Inferior parietal cortex (tissue), 1 donor: Measurements from ENCODE around the gene AKAP8L.
"Not testable (repeated sequence)": the region's sequence is repeated elsewhere in the genome, so short reads cannot be mapped to it uniquely, and the experiment has no call there.

Experiments
- DNase-seq: peaks from one replicate; pipeline ENCODE4 v3.0.0-alpha.2; 2016; ENCODE audit errors: extremely low spot score

The AKAP8L gene

DNA sequence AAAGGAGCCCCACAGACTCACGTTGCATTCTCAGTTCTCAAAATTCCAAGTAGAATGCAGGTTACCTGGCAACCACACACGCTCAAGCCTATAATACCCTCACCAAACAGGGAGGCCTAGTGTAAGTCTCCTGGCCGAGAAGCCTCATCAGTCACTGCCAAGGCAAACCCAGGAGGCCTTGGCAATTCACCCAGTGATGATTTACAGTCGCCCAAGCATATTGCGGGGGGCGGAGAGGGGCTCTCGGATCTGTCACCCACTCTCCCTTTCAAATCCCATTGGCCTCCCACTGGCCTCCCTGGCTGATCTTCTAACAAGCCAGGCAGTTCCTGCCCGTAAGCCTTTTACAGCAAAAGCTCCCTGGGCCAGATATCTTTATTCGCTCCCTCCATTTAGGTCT, 1.1 kb downstream of the AKAP8L start:
- no peak for DNase-seq

DNA sequence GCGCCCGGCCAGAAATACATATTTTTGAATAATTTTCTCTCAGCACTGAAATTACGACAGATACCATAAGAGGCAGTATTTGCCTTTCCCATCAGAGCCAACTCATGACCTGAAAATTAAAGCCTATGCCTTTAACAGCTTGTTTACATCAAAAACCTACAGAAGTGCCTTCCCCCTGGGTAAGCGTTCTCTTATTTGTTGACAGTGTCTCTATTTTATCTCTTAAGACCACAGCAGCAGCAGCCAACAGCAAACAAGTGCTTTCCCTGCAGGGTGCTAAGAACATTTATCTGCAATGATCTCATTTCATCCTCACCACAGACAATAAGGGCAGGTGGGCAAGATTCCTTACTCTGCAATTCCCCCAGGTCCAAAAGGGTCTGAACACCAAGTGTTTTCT, 6.0 kb downstream of the AKAP8L start:
- no peak for DNase-seq

DNA sequence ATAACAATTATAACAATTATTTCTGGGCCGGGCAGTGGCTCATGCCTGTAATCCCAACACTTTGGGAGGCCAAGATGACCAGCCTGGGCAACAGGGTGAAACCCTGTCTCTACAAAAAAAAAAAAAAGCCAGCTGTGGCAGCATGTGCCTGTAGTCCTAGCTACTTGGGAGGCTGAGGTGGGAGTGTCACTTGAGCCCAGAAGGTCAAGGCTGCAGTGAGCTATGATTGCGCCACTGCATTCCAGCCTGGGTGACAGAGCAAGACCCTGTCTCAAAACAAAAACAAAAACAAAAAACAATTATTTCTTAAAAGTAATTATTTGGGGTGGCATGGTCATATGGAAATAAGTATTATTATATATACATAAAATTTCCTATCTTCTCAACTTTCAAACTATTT, 7.4 kb downstream of the AKAP8L start:
- not testable (repeated sequence) for DNase-seq

DNA sequence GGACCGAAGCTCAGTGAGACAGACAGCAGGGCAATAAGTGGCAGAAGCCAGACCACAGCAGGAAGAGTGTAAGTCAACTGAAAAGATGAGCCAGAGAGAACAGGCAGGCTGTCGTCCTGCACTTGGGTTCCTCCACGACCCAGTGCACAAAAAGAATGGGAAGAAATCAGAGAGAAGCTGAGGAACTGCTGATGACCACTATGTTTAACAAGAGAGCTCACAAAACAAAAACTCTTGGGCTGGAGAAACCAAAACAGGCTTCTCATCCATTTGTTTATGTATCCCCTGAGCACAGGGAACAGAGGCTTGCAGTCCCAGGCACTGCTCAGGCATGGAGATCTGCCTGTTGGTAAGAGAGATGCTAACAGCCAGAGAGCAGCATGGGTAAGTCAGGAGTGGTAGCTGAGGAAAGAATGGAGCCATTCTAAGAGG, 14.0 kb downstream of the AKAP8L start:
- no peak for DNase-seq

DNA sequence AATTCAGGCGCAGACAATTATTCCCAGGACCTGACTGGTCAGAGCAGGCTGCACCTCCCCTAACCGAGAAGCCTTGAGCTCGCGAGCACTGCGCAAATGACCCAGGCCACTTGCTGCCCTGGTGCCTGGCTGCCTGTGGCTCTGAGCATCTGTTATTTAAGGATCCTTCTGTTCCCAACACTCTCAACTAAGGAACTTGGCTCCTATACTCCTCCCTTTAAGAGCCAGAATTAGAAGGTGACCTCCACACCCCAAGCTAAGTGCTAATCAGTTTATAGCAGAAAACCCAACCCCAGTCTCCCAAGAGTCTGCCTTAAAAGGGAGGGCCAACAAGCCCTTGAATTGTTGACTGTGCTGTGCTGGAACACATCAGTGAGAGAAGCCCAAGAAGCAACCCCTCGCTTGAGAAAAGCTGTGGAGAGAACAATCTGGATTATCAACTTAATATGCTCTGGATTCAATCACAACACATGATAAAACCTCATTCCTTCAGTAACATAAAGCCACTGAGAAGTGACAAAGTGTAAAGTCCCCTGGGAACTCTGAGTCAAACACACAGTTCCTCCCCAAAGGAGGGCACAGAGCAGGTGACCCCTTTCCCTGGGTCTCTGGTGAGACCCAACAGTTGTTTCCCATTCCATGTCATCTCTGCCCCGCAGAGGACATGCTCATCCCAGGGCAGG, 14.6 kb downstream of the AKAP8L start:
- DNase-seq, result no peak

DNA sequence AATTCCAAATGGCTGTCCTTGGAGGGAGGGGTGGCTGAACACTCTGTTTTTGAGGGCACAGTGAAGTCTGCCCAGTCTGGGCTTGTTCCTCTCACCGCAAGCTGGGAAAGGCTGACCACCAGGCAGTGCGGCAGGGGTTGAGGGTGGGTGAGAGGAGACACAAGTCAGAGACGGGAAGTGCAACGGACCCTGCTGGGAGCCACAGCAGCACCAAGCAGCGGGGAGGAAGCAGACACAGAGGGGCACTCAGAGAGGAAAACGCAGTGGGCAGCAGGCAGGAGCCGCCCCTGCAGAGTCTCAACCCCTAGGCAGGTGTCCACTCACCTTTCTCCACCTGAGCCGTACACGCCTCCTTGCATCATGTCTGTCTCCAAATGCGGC, 15.6 kb downstream of the AKAP8L start:
- no peak for DNase-seq

DNA sequence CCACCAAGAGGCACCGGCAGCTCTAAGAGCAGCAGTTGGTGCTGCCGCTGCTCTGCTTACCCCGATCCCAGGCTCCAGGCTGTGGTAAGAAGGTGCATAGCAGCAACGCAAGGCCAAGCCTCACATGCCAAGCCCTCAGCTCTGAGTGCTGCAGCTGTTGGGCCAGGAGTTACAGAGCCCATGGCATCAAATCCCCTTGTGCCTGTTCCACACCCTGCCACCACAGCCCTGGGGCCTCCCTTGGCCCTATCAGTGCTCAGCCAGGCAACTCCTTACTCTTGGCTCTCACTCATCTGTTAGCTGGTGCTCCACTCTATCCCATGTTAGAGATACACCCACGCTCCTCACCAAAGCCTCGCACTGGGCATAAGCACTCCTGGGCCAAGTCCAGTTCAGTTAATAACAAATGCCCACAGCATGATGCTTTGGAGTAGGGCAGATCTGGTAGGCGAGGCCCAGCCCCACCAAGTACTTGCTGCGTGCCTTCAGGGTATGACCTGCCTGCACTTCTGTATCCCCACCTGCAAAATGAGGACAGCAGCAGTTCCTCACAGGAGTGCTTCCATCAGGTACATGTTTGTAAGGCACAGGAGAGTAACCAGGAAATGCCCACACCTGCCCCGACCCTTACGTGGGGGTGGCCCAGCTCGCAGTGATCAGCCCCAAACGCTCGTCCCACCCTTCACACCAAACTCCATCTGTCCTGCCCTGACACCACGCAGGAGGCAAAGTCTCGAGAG, 16.2 kb downstream of the AKAP8L start:
- DNase-seq, result no peak

DNA sequence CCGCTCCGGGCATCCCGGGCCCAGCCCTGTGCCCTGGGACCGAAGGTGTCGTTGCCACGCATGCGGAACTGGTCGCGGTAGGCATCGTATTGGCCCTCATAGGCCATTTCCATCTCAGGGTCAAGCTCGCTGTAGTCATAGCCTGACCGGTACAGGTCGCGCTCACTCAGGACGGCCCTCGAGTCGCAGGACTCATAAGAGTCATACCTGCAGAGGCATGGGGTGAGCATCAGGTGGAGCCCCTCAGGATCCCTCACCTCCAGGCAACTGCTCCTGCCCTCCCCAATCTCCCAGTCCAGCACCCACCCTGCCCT, 17.4 kb downstream of the AKAP8L start:
- no peak for DNase-seq

DNA sequence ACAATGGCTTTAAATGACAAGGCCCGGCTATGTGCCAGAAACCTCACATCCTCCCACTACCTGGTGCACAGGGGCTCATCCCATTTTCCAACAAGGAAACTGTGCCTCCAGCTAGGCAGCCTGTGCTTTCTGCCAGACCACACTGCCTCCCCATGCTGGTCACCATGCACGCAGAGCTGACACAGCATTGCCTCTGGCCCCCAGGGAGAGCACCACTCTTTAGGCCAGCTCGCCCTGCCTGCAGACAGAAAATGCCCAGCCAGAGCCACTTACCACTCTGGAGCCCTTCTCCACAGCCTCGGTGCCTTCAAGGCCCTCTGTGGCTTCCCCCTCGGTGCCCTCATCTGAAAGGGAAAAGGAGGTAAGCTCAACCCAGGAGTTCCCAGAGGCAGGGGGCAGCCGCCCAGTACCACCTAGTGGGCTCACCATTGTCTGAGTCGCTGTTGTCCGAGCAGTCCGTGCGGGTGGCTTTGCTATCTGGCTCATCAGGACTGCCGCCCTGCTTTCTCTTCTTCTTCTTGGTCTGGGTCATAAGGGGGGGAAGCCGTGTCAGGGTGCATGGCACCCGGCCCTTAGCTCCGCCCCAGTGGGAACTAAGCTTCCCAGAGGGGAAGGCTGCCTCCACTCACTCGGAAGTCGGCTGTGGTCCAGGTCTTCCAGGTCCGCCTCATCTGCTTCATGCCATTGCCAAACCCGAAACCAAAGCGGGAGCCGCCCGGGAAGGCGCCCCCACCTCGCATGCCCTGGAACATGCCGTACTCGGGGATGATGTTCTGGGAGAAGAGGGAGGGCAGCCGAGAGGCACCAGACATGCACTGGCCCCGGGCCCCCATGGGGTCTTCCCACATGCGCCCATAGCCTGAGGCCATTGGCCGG, 18.0 kb downstream of the AKAP8L start:
- no peak for DNase-seq

DNA sequence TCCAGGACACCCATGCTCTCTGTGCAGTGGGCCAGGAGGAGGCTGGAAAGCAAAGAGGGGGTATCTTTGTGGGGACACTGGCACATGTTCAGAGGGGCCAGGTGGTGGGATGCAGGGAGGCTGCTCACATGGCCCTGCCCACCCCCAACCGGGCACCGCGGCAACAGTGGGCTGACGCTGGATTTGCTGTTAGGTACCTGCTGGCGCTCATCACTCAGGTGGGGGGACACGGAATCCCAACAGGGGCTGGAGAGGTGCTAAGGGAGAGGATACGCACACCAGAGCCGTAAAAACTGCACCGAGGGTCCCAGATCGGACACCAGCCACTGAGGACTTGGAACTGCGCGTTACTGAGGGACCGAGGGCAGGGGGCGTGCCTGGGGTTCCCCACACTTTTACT, 19.2 kb downstream of the AKAP8L start:
- DNase-seq, result no peak

DNA sequence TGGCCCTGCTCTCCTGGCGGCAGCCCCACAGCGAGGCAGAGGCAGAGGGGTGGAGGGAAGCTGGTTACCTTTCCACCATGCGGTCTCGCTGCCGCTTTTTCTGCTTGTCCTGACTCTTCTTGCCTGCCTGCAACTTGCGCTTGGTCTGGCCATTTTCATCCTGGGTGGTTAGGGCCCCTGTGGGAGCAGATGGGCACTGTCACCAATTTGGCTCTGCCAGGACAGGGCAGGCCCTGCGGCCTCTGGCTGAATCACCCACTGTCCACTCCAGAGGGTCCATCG, 19.6 kb downstream of the AKAP8L start:
- no peak for DNase-seq

DNA sequence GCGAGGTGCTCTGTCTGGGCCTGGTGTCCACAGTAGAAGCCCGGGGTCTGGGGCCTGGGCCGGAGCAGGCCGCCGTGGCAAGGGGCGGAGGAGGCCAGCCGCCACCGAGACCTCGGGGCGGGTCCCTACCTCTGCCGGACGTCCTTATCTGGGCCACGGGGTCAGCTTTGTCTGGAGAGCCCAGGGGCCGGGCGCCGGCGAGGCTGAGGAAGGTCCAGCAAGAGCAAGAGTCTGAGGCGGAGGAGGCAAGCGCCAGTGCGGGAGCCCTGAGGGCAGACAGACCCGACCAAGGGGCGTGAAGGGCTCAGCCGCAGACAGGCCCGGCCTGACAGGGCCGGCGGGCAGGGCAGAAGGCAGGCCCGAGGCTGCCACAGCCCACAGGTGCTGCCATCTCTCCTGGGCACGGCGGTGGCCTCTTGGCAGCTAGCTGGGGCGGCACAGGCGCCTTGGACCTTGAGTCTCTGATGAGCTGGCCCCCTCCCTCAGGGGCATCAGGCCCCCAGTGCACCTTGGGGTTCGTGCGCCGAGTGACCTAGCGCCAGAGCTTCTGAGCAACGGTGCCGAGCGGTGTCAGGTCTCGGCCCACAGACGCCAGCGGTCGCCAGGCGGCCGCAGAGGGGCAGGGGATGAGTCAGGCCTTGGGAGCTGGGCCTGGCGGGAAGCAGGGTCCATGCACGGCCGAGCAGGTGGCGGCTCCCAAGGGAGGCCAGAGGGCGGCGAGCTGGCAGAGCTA, 20.1 kb downstream of the AKAP8L start:
- no peak for DNase-seq

DNA sequence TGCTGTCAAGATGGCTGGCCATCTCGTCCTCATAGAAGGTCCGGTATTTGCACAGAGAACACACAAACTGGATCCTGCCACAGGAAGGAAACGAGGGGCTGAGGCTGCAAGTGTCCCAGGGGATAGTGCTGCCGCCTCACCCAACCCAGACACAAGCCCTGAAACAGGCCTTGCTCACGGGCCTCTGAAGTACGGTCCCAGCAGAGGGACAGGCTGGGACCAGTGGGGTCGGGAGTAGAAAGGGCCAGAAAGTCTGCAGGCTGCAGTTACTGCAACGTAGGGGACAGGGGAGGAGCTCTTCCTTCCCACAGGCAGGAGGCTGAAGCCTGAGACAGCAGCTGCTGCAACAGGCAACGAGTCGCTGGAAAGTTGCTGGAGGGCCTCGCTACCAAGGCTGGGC, 21.0 kb downstream of the AKAP8L start:
- no peak for DNase-seq

DNA sequence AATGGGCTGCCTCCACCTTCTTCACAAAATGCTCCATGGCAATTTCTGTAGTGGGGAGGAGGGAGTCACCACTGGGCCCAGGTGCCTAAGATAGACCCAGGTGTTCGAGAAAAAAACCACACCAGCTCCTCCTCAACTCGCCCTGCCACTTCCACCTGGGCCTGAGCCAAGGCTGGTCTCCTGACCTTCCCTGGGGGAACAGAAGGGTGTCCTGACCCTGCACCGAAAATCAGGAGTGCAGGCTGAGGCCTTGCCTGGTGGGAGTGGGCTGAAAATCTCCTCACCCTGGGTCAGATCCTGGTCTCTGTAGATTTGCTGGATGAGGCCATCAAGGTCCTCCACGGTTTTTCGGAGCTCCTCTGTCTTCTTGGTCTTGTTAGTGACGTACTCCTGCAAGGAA, 21.6 kb downstream of the AKAP8L start:
- DNase-seq, result no peak

DNA sequence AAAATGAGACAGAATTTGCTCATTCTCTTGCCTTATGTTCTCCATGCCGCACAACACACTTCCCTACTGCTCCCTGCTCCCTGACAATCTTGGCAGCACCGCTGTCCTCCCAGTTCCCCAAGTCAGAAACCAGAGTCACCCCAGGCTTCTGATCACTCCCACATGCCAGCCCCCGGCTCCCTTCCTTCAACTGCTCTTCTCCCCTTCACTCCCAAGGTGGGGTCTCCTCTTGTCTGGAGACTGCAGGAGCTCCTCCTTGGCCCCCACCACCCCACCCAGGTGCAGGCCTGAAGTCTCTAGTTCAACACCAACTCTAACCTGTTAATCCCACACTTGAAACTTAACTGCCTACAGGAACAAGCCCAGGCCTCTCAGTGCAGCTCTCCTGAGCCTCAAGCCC, 22.4 kb downstream of the AKAP8L start:
- DNase-seq, result no peak

DNA sequence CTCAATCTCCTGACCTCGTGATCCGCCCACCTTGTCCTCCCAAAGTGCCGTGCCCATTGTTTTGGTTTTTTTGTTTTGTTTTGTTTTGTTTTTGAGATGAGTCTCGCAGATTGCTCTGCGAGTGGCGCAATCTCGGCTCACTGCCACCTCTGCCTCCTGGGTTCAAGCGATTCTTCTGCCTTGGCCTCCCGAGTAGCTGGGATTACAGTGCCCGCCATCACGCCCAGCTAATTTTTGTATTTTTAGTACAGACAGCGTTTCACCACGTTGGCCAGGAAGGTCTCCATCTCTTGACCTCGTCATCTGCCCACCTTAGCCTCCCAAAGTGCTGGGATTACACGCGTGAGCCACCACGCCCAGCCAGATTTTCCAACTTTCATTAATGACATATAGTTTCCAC, 23.5 kb downstream of the AKAP8L start:
- DNase-seq, result not testable (repeated sequence)

DNA sequence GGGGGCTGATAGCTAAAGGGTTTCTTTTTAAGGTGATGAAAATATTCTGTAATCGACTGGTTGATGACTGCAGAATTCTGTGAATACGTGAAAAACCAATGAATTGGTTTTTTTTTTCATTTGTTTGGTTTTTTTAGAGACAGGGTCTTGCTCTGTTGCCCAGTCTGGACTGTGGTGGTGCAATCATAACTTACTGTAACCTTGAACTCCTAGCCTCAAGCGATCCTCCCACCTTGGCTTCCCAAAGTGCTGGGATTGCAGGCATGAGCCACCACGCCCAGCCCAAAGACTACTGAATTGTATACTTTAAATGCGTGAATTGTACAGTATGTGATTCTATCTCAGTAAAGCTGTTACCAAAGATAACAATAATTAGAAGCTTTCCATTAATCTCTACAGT, 24.4 kb downstream of the AKAP8L start:
- no peak for DNase-seq

DNA sequence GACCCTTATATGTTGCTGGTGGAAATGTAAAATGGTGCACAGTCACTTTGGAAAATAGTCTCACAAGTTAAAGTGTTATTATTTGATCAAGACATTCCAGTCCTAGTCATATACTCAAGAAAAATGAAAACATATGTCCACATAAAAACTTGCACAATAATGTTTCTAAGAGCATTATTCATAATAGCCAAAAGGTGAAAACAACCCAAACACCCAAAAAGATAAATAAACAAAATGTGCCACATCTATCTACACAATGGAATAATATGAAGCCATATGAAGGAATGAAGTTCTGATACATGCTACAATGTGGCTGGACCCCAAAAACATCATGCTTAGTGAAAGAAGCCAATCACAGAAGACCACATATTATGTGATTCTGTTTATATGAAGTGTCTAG, 24.8 kb downstream of the AKAP8L start:
- DNase-seq, result no peak

DNA sequence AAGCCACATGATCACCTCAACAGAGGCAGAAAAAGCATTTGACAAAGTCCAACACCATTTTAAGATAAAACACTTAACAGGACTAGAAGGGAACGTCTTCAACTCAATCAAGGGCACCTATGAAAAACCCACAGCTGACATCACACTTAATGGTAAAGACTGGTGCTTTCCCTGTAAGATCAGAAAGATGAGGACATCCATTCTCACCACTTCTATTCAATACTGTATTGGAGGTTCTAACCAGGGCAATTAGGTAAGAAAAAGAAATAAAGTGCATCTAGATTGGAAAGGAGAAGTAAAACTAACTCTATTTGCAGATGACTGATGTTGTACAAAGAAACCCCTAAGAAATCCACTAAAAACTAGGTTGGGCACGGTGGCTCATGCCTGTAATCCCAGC, 28.0 kb downstream of the AKAP8L start:
- no peak for DNase-seq

DNA sequence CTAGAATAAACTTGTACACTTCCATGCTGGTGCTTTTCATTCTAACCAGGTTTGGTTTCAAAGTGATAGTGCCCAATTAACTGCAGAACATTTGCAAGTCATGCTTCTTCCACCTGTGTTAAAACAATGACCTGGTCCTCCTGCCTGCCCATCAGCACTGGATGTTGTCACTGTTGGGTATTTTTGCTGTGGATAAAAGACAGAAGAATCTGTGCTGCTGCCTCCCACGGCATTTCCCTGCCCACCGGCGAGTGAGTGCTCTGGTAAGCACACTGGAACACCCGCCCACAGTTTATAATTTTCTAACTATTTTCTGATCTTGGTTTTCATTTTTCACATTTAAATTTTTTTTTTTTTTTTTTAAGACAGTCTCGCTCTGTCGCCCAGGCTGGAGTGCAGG, 36.9 kb downstream of the AKAP8L start:
- no peak for DNase-seq

DNA sequence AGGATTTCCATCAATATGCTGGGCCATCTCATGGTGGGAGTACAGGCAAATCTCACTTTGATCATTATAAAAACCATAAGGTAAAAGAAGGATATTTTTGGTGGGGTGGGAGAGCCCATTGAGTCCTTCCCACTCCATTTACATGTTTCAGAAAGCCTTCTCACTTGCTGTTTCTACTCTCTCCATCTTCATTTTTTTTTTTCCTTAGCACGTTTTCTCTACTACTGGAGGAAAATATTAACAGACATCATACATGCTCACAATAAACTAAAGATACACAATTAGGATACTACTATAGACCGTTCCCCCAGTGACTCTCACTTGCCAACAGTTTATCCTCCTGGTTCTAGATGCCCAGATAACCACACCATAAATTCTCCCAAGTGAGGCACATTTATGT, 37.4 kb downstream of the AKAP8L start:
- no peak for DNase-seq

DNA sequence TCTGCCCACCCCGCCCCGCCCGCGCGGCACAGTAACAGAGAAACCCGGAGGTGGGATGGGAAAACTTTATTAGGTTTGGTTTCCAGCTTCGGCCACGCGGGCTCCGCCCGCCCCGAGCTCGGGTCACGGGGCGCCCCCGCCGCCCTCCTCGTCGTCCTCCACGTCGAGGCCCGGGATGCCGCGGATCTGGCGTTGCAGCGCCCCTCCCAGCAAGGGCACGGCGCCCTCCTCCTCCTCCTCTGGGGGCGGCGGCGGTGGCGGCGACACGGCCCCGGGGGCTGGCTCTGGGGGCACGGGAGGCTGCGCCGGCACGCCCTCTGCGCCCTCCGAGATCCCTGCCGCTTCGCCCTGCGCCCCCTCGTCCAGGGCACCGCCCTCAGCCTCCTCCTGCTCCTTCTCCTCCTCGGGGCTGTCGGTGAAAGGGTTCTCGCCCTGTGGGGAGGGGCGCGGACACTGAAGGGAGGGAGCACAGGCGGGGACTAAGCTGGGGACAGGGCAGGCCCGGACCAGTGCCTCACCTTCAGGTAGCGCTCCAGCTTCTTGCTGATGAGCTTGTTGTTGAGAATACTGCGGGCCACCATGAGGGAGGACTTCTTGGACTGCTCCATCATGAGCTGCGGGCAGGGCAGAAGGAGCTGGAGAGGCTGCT, 38.7 kb downstream of the AKAP8L start:
- no peak for DNase-seq
